SKM-1 (cell line): ENCODE measurements around the gene HSD17B2.
"Not testable (repeated sequence)": the region's sequence is repeated elsewhere in the genome, so short reads cannot be mapped to it uniquely, and the experiment has no call there.

Experiments
- DNase-seq: peaks from one replicate; lab custom pipeline; 2025; ENCODE audit not compliant: unreplicated experiment; lab: John Stamatoyannopoulos, UW

HSD17B2 gene

DNA sequence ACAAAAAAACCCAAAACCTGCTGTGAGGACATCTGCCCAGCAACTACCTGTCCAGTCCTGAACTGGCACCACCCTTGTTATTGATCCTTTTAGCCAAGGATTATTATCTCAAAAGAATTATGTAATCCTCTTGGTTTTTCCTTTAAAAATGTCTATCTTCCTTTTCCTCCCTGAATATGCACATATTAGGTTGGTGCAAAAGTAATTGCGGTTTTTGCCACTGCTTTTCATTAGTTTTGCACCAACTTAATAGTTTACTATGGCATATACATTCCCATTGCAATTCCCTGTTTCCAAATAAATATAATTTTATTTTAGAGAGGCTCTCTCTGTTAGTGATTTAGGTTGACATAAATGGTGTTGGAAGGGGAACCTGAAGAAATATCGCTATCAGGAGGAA lies 83.7 kb downstream of the HSD17B2 start:
- no peak for DNase-seq

DNA sequence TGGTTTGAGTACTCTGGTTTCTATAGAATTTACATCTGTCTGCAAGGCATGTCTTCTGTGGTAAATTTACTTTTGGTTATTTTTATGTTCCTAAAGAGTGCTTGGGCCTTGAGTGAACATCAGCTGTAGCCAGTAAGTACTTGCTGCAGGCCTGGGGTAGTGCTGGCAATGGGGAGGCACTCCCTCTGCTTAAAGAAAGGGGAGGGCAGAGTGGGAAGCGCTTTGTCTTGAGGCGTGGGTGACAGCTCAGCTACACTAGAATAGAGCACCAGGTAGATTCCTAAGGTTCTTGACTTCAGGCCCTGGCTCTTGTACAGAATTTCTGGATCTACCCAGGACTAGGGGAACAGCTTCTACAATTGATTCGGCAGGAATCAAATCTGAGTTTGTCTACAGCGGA lies 84.4 kb downstream of the HSD17B2 start:
- no peak for DNase-seq

DNA sequence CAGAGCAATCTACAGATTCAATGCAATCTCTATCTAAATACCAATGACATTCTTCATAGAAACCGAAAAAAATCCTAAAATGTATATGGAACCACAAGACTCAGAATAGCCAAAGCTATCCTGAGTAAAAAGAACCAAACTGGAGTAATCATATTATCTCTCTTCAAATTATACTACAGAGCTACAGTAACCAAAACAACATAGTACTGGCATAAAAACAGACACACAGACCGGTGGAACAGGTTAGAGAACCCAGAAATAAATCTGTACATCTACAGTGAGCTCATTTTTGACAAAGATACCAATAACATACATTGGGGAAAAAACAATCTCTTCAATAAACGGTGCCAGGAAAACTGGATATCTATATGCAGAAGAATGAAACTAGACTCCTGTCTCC lies 89.6 kb downstream of the HSD17B2 start:
- DNase-seq: no peak

DNA sequence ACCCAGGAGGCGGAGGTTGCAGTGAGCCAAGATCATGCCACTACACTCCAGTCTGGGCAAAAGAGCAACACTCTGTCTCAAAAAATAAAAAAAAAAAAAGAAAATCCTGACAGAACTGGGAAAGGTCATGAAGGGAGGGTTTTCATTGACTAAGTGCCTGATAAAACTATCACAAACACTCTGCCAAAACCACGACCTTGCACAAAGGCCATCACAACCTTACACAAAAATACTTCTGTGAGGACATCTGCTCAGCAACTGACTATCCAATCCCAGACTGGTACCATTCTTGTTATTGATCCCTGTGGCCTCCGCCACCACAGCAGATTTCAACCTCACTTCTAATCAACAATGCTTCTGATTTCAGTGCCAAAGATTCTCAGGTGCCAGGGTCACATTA lies 94.8 kb downstream of the HSD17B2 start:
- no peak for DNase-seq

DNA sequence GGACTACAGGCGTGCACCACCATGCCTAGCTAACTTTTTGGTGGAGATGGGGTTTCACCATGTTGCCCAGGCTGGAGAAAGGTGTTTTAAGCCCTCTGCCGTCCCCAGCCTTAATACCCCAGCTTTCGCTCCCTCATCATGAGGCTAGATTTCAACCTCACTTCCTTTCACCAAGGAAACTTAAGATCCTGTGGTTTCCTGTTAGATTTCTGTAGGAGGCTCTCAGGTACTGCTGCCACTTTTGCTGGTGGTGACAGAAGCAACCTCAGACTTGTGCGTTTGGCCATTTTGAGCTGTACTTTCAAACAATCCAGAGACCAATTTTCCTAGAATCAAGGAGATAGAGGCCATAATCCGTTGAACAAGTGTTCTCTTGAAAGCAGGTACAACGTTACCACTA lies 98.7 kb downstream of the HSD17B2 start:
- DNase-seq: no peak

DNA sequence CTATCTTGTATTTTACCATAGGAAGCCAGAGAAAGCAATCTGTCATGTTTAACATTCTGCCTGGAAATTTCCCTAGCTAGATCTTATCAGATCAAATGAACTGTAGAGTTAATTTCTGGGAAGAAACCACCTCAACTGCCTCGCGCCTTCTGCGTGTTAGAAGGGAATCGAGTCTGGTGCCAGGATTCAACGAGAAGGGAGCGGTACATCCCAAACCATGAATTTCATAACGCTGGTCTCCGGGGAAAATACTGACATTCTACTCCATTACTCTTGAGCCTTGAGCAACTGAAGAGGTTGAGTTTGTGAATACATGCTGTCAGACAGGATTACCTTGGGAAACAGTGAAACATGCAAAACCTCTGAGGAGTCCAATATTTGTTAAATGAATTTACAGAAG lies 99.8 kb downstream of the HSD17B2 start:
- DNase-seq: no peak

DNA sequence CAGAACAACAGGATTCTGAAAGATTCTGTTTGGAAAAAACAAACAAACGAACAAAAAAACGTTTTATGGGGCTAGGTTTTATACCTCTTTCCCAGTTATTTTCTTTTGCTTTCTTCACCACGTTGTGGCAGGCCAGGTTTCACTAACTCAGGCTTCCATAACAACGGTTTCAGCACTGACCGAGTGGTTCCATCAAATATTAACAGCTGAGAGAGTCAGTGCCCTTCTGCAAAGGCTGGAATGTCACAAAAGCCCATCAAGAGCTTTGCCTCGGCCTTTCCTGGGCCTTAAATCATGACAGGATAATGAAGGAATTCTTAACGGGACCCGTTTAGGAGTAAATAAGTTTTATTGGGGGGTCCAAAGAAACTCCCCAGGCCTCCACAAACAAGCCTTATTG lies 100.8 kb downstream of the HSD17B2 start:
- no peak for DNase-seq

DNA sequence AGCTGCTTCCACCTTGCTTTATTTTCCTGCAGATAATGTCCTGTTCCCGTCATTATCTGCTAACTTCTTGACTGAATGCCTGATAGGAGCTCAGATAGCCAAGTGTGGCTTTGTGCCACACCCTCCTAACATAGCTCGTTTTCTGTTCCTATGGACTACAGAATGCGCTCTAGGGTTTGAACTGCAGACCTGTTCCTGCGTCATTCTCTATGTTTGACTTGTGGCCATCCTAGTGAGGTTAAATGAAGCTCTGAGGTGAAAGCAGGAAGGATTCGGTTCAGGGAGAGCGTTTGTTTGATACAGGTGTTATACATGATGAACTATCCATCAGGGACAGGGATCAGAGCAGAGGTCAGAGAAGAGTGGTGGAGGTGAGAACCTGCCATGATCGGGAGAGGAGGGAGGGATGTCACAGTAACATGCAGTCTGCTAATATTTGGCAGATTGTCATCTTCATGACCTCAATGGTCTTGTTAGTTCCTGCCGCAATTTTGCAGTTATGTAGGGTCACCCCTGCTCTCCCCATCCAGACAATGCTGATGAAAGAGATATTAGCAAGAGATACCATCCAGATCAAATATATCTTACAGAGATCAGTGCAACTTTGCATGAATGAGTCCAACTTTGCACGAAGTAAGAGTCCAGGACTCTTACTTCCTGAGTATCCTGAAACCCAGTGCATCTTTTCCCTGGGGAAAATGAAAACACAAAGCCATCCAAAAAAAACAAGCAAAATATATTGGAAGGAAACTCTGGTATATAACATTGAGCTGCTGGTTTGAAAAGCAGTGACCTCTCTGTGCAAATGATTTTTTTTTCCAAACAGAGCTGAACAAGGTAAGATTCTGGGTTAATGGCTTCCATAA lies 102.1 kb downstream of the HSD17B2 start:
- no peak for DNase-seq

DNA sequence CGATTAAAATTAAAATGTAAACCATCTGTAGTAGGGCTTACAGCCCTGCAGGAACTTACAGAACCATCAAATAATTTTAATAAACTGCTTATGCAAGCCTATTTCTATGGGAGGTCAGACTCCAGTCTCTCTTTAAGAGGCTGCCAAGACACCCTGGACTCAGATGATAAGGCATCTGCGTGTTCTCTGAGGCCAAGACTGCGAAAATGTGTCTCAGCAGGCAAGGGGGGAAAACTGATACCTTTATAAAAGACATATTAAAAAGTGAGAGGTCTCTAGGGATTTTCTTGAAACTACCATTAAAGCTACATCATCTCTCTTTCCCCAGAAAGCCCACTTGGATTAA lies 102.7 kb downstream of the HSD17B2 start:
- no peak for DNase-seq

DNA sequence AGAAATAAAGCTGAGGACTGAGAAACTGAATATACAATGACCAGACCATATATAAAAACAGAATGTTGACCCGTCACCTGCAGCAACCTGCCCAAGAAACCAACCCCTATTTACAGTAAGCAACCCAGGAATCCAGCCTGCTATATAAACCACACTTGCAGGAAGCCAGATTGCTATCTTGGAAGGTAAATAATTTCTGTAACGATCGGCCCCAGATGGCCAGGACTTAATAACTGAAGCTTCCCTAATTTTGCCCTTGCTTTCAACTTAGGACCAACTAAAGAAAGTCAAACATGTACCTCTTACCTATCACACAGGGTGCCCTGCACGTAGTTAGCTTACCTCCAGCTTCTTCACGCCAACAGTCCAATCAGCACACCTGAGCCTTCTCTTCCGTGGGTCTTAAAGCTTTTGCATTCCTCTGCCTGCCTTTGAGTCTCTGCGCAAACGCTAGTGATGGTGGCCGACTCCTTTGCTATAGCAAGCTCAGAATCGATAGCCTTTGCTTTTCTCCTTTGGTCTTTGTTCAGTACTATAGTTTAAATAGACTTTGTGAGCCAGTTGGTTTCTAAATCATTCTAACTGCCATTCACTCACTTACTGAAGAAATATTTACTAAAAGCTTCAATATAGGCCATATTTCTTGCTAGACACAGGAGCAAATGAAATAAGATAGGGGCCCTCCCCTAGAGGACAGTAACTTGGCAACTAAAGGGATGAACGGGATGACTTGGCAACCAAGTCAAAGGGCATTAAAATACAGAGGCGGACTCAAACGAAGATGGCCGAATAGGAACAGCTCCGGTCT lies 103.6 kb downstream of the HSD17B2 start:
- no peak for DNase-seq

DNA sequence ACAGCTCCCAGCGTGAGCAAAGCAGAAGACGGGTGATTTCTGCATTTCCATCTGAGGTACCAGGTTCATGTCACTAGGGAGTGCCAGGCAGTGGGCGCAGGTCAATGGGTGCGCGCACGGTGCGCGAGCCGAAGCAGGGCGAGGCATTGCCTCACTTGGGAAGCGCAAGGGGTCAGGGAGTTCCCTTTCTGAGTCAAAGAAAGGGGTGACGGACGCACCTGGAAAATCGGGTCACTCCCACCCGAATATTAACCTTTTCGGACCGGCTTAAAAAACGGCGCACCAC lies 104.2 kb downstream of the HSD17B2 start:
- not testable (repeated sequence) for DNase-seq

DNA sequence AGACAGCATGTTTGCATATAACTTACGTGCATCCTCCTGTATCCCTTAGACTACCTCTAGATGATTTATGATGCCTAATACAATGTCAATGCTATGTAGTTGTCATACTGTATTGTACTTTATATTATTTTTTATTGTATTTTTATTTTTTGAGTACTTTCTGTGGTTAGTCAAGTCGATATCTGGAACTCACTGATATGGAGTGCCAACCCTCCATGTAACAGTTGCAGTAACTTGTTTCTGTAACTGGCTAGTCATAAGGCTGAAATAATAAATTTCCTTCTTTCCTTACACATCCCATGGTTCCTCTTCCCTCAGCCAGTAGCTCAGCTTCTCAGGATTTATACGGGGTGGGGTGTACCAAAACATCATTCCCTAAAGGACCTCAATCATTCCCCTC lies 111.5 kb downstream of the HSD17B2 start:
- DNase-seq: no peak

DNA sequence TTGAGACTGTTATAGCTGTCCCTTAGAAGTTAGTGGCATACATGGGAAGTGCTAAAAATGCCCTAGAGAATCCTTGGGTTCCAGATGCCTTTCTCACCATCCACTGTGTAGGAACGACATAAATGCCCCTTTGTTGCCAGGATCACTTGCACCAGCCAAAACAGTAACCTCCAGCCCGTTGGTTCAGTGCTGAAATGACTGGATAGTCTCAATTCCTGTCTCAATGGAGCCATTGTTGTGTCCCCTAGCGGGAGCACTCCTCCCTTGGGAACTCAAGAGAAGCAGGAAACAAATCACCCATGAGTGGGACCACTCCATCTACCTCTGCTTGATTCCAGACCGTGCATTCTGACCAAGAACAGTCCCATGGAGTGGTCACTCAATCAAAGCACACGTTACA lies 111.9 kb downstream of the HSD17B2 start:
- DNase-seq: no peak

DNA sequence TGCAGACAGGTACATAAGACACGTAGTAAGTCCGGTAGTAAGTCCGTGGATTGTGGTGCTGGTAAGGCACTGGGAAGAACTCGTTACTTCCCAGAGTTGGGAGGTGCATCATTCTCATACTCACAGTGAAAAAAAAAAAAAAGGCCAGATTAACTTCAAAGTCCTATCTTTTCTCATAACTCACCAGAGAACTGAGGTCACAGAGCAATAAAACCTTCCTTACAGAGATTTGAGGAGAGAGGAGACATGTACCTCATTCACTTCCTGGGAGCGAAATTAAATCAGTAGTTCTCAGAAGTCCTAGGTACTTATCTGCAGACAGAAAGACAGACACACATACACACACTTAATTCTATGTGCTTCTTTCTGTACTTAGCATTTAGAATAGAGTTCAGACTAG lies 112.5 kb downstream of the HSD17B2 start:
- no peak for DNase-seq
